Left cardiac atrium (tissue), 4 donors: ENCODE results near the gene TINCR. TPM values are rescaled to one million over a fixed set of nuclear protein-coding genes. Genes with fewer than 3 reads are reported as not detected.
"Not testable (repeated sequence)": the region's sequence is repeated elsewhere in the genome, so short reads cannot be mapped to it uniquely, and the experiment has no call there.

ENCODE experiments used
- ATAC-seq, 2 donors: fragments of 200-7000 bp; cut with Tn5 transposase; one replicate each; pipeline ENCODE4 v1.9.1; 2020; ENCODE audit warnings: mild to moderate bottlenecking in 2 of 2, moderate library complexity in 2 of 2
- DNase-seq: peaks from one replicate; pipeline ENCODE4 v3.0.0-alpha.2; 2020
- intact Hi-C, 2 donors: fragments of 100-400 bp; cut with DNase I; formaldehyde crosslinking; loops; one replicate each; pipeline versions ENCODE4 v1.14.1 to v1.15.1; 2022 to 2023
- long read RNA-seq: library from polyadenylated mRNA; unstranded; transcript quantifications from one replicate; pipeline ENCODE4 v2.0.0, GENCODE V29; 2021
- total RNA-seq, 2 donors: library from RNA; stranded (reverse); fragmentation: NEBNext Ultra II Directional; extraction: Animal tissue kit (Norgen Biotek cat#: 25700); gene quantifications; one replicate each; pipeline ENCODE4 v1.2.1, GENCODE V29; 2021
- donor health status: DM: no; HTN: yes; CAD: no.
- donor health status: DM: no; HTN: yes; CAD: no; lungs with severe emphysema.
- donor health status: DM: yes; HTN: yes; CAD: no.
- donor health status: Dilated cardiomyopathy.

Gene TINCR
- total RNA-seq = under 1 TPM; 0.15 to 0.37 TPM
- long read RNA-seq = 0 reads

- ATAC-seq (peak; percentile 19 to 34), DNase-seq (no peak)
- intact Hi-C loops = no loop called here
Observed at GRCh38 chr19:5567360-5567969, at the start of gene TINCR. Gene TINCR (minus strand): TSS chr19:5567953.

- intact Hi-C loops = no loop called here
- DNase-seq (no peak), ATAC-seq (no peak)
Observed at GRCh38 chr19:5617080-5617479, 49.3 kb upstream of the TINCR start.

- no peak for ATAC-seq
- no peak for DNase-seq
- intact Hi-C loops = no loop called here
Observed at GRCh38 chr19:5615756-5616327, 48.1 kb upstream of the TINCR start.

- DNase-seq = no peak
- peak; percentile 41 to 59 for ATAC-seq
- intact Hi-C loops = no loop called here
Observed at GRCh38 chr19:5612891-5613865, 45.4 kb upstream of the TINCR start.

GRCh38 chr19:5609881-5610448 is 42.2 kb upstream of the TINCR start:
- no peak for ATAC-seq
- DNase-seq = no peak
- intact Hi-C loops = no loop called here

- intact Hi-C loops, ATAC-seq, DNase-seq: not testable (repeated sequence)
Observed at GRCh38 chr19:5608766-5609165, 41.0 kb upstream of the TINCR start.

GRCh38 chr19:5608291-5608690 is 40.5 kb upstream of the TINCR start:
- DNase-seq (no peak), ATAC-seq (no peak)
- intact Hi-C loops = no loop called here

- ATAC-seq (peak; percentile 74 to 80), DNase-seq (no peak)
- intact Hi-C loops = no loop called here
Observed at GRCh38 chr19:5607318-5608275, 39.8 kb upstream of the TINCR start.

GRCh38 chr19:5605362-5605761 is 37.6 kb upstream of the TINCR start:
- ATAC-seq (no peak), DNase-seq (no peak)
- intact Hi-C loops = no loop called here

GRCh38 chr19:5603626-5604025 is 35.9 kb upstream of the TINCR start:
- intact Hi-C loops = no loop called here
- ATAC-seq (no peak), DNase-seq (no peak)

GRCh38 chr19:5600797-5601196 is 33.0 kb upstream of the TINCR start:
- intact Hi-C loops = no loop called here
- no peak for ATAC-seq
- no peak for DNase-seq

GRCh38 chr19:5595745-5596144 is 28.0 kb upstream of the TINCR start:
- ATAC-seq (no peak), DNase-seq (no peak)
- intact Hi-C loops = no loop called here

- intact Hi-C loops = no loop called here
Observed at GRCh38 chr19:5595129-5595528, 27.4 kb upstream of the TINCR start.

GRCh38 chr19:5594521-5594950 is 26.8 kb upstream of the TINCR start:
- ATAC-seq (no peak), DNase-seq (no peak)
- intact Hi-C loops = no loop called here

More at GRCh38 chr19:5595129-5595528, 27.4 kb upstream of the TINCR start:
- DNase-seq (no peak), ATAC-seq (no peak)

GRCh38 chr19:5593343-5594255 is 25.8 kb upstream of the TINCR start:
- DNase-seq (no peak), ATAC-seq (no peak)
- intact Hi-C loops = no loop called here

- ATAC-seq (no peak), DNase-seq (no peak)
- intact Hi-C loops = no loop called here
Observed at GRCh38 chr19:5592531-5593342, 25.0 kb upstream of the TINCR start.

GRCh38 chr19:5591476-5591875 is 23.7 kb upstream of the TINCR start:
- ATAC-seq = no peak
- intact Hi-C loops = no loop called here
- no peak for DNase-seq
